Activated T-cell treated with anti-CD3 and anti-CD28 coated beads for 4 hours (primary cell): Measurements from ENCODE around the gene TMIGD3.
"Not testable (repeated sequence)": the region's sequence is repeated elsewhere in the genome, so short reads cannot be mapped to it uniquely, and the experiment has no call there.

ENCODE experiments used
- DNase-seq: peaks from one replicate; pipeline ENCODE4 v3.0.0-alpha.2; 2020

Gene TMIGD3

GRCh38 chr1:111503585-111504060, at the start of gene TMIGD3, which contains the start of gene ADORA3:
Gene TMIGD3, minus strand, starts transcription at chr1:111503633. Its CDS starts 279 bp downstream, at chr1:111503354.
Gene ADORA3, minus strand, starts transcription at chr1:111503633. Its CDS starts 279 bp downstream, at chr1:111503354.
- DNase-seq = no peak

- no peak for DNase-seq
Observed at GRCh38 chr1:111553196-111553595, 49.8 kb upstream of the TMIGD3 start.

- no peak for DNase-seq
Observed at GRCh38 chr1:111552587-111552986, 49.2 kb upstream of the TMIGD3 start.

- DNase-seq = no peak
Observed at GRCh38 chr1:111551623-111552411, 48.4 kb upstream of the TMIGD3 start.

GRCh38 chr1:111547786-111548185, 44.4 kb upstream of the TMIGD3 start:
- DNase-seq = not testable (repeated sequence)

- DNase-seq = no peak
Observed at GRCh38 chr1:111542187-111542586, 38.8 kb upstream of the TMIGD3 start.

- no peak for DNase-seq
Observed at GRCh38 chr1:111541721-111542120, 38.3 kb upstream of the TMIGD3 start.

GRCh38 chr1:111540928-111541327, 37.5 kb upstream of the TMIGD3 start:
- DNase-seq = no peak

- DNase-seq = no peak
Observed at GRCh38 chr1:111538343-111539025, 35.1 kb upstream of the TMIGD3 start.

- no peak for DNase-seq
Observed at GRCh38 chr1:111535256-111536191, 32.1 kb upstream of the TMIGD3 start.

- DNase-seq = no peak
Observed at GRCh38 chr1:111520053-111520452, 16.6 kb upstream of the TMIGD3 start.

GRCh38 chr1:111517469-111518225, 14.2 kb upstream of the TMIGD3 start:
- no peak for DNase-seq

- DNase-seq = no peak
Observed at GRCh38 chr1:111516005-111516535, 12.6 kb upstream of the TMIGD3 start.

GRCh38 chr1:111515291-111516004, 12.0 kb upstream of the TMIGD3 start:
- no peak for DNase-seq

GRCh38 chr1:111513410-111514020, 10.1 kb upstream of the TMIGD3 start:
- no peak for DNase-seq

GRCh38 chr1:111512931-111513330, 9.5 kb upstream of the TMIGD3 start:
- DNase-seq = no peak

GRCh38 chr1:111512132-111512889, 8.9 kb upstream of the TMIGD3 start:
- no peak for DNase-seq

GRCh38 chr1:111511370-111511769, 7.9 kb upstream of the TMIGD3 start:
- no peak for DNase-seq

GRCh38 chr1:111509997-111510375, 6.6 kb upstream of the TMIGD3 start:
- no peak for DNase-seq
